Measurements from ENCODE around the gene PCSK2.

Gene PCSK2

GRCh38 chr20:17377231-17377630, 150.4 kb downstream of the PCSK2 start:
- Histone ChIP-seq H3K4me1 (ENCODE audit: control insufficient read depth, insufficient read depth, low read length) (no peaks in the 10 kb centered on the region), H3K4me3 (ENCODE audit: low read length) (no peak overlapping the region), H3K9ac (ENCODE audit: low read depth, low read length) (no peak overlapping the region), H3K36me3 (ENCODE audit: insufficient read depth, low read length) (no peaks in the 10 kb centered on the region), H3K4me2 (ENCODE audit: low read length) (no peak overlapping the region), H3K9me3 (replicated peaks; ENCODE audit: low read length) (no peaks in the 10 kb centered on the region), H3K27me3 (ENCODE audit: control insufficient read depth, insufficient read depth, low read length) (no peaks in the 10 kb centered on the region)

GRCh38 chr20:17379651-17380050, 152.8 kb downstream of the PCSK2 start:
- Histone ChIP-seq H3K27me3 (ENCODE audit: control insufficient read depth, insufficient read depth, low read length) (no peaks in the 10 kb centered on the region), H3K36me3 (ENCODE audit: insufficient read depth, low read length) (no peaks in the 10 kb centered on the region), H3K4me2 (ENCODE audit: low read length) (no peak overlapping the region), H3K9me3 (replicated peaks; ENCODE audit: low read length) (no peaks in the 10 kb centered on the region), H3K9ac (ENCODE audit: low read depth, low read length) (no peak overlapping the region), H3K4me1 (ENCODE audit: control insufficient read depth, insufficient read depth, low read length) (no peaks in the 10 kb centered on the region), H3K4me3 (ENCODE audit: low read length) (no peak overlapping the region)

- no peak overlapping the region for H3K4me2 ChIP-seq (ENCODE audit: low read length)
- no peak overlapping the region for H3K9ac ChIP-seq (ENCODE audit: low read depth, low read length)
- no peak overlapping the region for H3K4me3 ChIP-seq (ENCODE audit: low read length)
- no peaks in the 10 kb centered on the region for H3K27me3 ChIP-seq (ENCODE audit: control insufficient read depth, insufficient read depth, low read length)
- H3K36me3 ChIP-seq (ENCODE audit: insufficient read depth, low read length), result no peaks in the 10 kb centered on the region
- no peaks in the 10 kb centered on the region for H3K4me1 ChIP-seq (ENCODE audit: control insufficient read depth, insufficient read depth, low read length)
- H3K9me3 ChIP-seq (replicated peaks; ENCODE audit: low read length), result no peaks in the 10 kb centered on the region
Observed at GRCh38 chr20:17380801-17381200, 154.0 kb downstream of the PCSK2 start.

GRCh38 chr20:17381724-17382123, 154.9 kb downstream of the PCSK2 start:
- no peak overlapping the region for H3K9ac ChIP-seq (ENCODE audit: low read depth, low read length)
- H3K27me3 ChIP-seq (ENCODE audit: control insufficient read depth, insufficient read depth, low read length), result no peaks in the 10 kb centered on the region
- H3K4me2 ChIP-seq (ENCODE audit: low read length), result no peak overlapping the region
- no peaks in the 10 kb centered on the region for H3K4me1 ChIP-seq (ENCODE audit: control insufficient read depth, insufficient read depth, low read length)
- no peaks in the 10 kb centered on the region for H3K36me3 ChIP-seq (ENCODE audit: insufficient read depth, low read length)
- H3K4me3 ChIP-seq (ENCODE audit: low read length), result no peak overlapping the region
- H3K9me3 ChIP-seq (replicated peaks; ENCODE audit: low read length), result no peaks in the 10 kb centered on the region

GRCh38 chr20:17385798-17386197, 159.0 kb downstream of the PCSK2 start:
- Histone ChIP-seq H3K4me3 (ENCODE audit: low read length) (no peak overlapping the region), H3K4me2 (ENCODE audit: low read length) (no peak overlapping the region), H3K9ac (ENCODE audit: low read depth, low read length) (no peak overlapping the region), H3K4me1 (ENCODE audit: control insufficient read depth, insufficient read depth, low read length) (no peaks in the 10 kb centered on the region), H3K9me3 (replicated peaks; ENCODE audit: low read length) (no peaks in the 10 kb centered on the region), H3K27me3 (ENCODE audit: control insufficient read depth, insufficient read depth, low read length) (no peaks in the 10 kb centered on the region), H3K36me3 (ENCODE audit: insufficient read depth, low read length) (no peaks in the 10 kb centered on the region)

GRCh38 chr20:17390655-17391054, 163.8 kb downstream of the PCSK2 start:
- Histone ChIP-seq H3K27me3 (ENCODE audit: control insufficient read depth, insufficient read depth, low read length) (no peaks in the 10 kb centered on the region), H3K4me1 (ENCODE audit: control insufficient read depth, insufficient read depth, low read length) (no peaks in the 10 kb centered on the region), H3K36me3 (ENCODE audit: insufficient read depth, low read length) (no peaks in the 10 kb centered on the region), H3K4me2 (ENCODE audit: low read length) (no peak overlapping the region), H3K9me3 (replicated peaks; ENCODE audit: low read length) (no peaks in the 10 kb centered on the region), H3K4me3 (ENCODE audit: low read length) (no peak overlapping the region), H3K9ac (ENCODE audit: low read depth, low read length) (no peak overlapping the region)

- Histone ChIP-seq H3K36me3 (ENCODE audit: insufficient read depth, low read length) (no peaks in the 10 kb centered on the region), H3K9ac (ENCODE audit: low read depth, low read length) (no peak overlapping the region), H3K27me3 (ENCODE audit: control insufficient read depth, insufficient read depth, low read length) (no peaks in the 10 kb centered on the region), H3K4me1 (ENCODE audit: control insufficient read depth, insufficient read depth, low read length) (no peaks in the 10 kb centered on the region), H3K4me3 (ENCODE audit: low read length) (no peak overlapping the region), H3K9me3 (replicated peaks; ENCODE audit: low read length) (no peaks in the 10 kb centered on the region), H3K4me2 (ENCODE audit: low read length) (no peak overlapping the region)
Observed at GRCh38 chr20:17391127-17391771, 164.4 kb downstream of the PCSK2 start.

GRCh38 chr20:17394411-17394810, 167.6 kb downstream of the PCSK2 start:
- no peaks in the 10 kb centered on the region for H3K4me1 ChIP-seq (ENCODE audit: control insufficient read depth, insufficient read depth, low read length)
- no peaks in the 10 kb centered on the region for H3K36me3 ChIP-seq (ENCODE audit: insufficient read depth, low read length)
- H3K9ac ChIP-seq (ENCODE audit: low read depth, low read length), result no peak overlapping the region
- no peaks in the 10 kb centered on the region for H3K27me3 ChIP-seq (ENCODE audit: control insufficient read depth, insufficient read depth, low read length)
- no peaks in the 10 kb centered on the region for H3K9me3 ChIP-seq (replicated peaks; ENCODE audit: low read length)
- no peak overlapping the region for H3K4me2 ChIP-seq (ENCODE audit: low read length)
- H3K4me3 ChIP-seq (ENCODE audit: low read length), result no peak overlapping the region

GRCh38 chr20:17395729-17396128, 168.9 kb downstream of the PCSK2 start:
- no peaks in the 10 kb centered on the region for H3K9me3 ChIP-seq (replicated peaks; ENCODE audit: low read length)
- H3K4me1 ChIP-seq (ENCODE audit: control insufficient read depth, insufficient read depth, low read length), result no peaks in the 10 kb centered on the region
- H3K4me2 ChIP-seq (ENCODE audit: low read length), result no peak overlapping the region
- no peaks in the 10 kb centered on the region for H3K36me3 ChIP-seq (ENCODE audit: insufficient read depth, low read length)
- no peak overlapping the region for H3K4me3 ChIP-seq (ENCODE audit: low read length)
- H3K27me3 ChIP-seq (ENCODE audit: control insufficient read depth, insufficient read depth, low read length), result no peaks in the 10 kb centered on the region
- H3K9ac ChIP-seq (ENCODE audit: low read depth, low read length), result no peak overlapping the region

GRCh38 chr20:17399303-17399985, 172.6 kb downstream of the PCSK2 start:
- H3K4me3 ChIP-seq (ENCODE audit: low read length), result no peak overlapping the region
- H3K4me2 ChIP-seq (ENCODE audit: low read length), result no peak overlapping the region
- no peaks in the 10 kb centered on the region for H3K9me3 ChIP-seq (replicated peaks; ENCODE audit: low read length)
- no peaks in the 10 kb centered on the region for H3K4me1 ChIP-seq (ENCODE audit: control insufficient read depth, insufficient read depth, low read length)
- H3K9ac ChIP-seq (ENCODE audit: low read depth, low read length), result no peak overlapping the region
- peaks cover 11% of the 10 kb centered on the region for H3K27me3 ChIP-seq (ENCODE audit: control insufficient read depth, insufficient read depth, low read length)
- H3K36me3 ChIP-seq (ENCODE audit: insufficient read depth, low read length), result no peaks in the 10 kb centered on the region

GRCh38 chr20:17403461-17403860, 176.6 kb downstream of the PCSK2 start:
- Histone ChIP-seq H3K27me3 (ENCODE audit: control insufficient read depth, insufficient read depth, low read length) (peaks cover 33% of the 10 kb centered on the region), H3K9ac (ENCODE audit: low read depth, low read length) (no peak overlapping the region), H3K9me3 (replicated peaks; ENCODE audit: low read length) (no peaks in the 10 kb centered on the region), H3K4me2 (ENCODE audit: low read length) (no peak overlapping the region), H3K4me1 (ENCODE audit: control insufficient read depth, insufficient read depth, low read length) (no peaks in the 10 kb centered on the region), H3K4me3 (ENCODE audit: low read length) (no peak overlapping the region), H3K36me3 (ENCODE audit: insufficient read depth, low read length) (no peaks in the 10 kb centered on the region)

- H3K36me3 ChIP-seq (ENCODE audit: insufficient read depth, low read length), result no peaks in the 10 kb centered on the region
- peaks cover 37% of the 10 kb centered on the region for H3K27me3 ChIP-seq (ENCODE audit: control insufficient read depth, insufficient read depth, low read length)
- no peaks in the 10 kb centered on the region for H3K4me1 ChIP-seq (ENCODE audit: control insufficient read depth, insufficient read depth, low read length)
- H3K4me2 ChIP-seq (ENCODE audit: low read length), result no peak overlapping the region
- no peaks in the 10 kb centered on the region for H3K9me3 ChIP-seq (replicated peaks; ENCODE audit: low read length)
- no peak overlapping the region for H3K9ac ChIP-seq (ENCODE audit: low read depth, low read length)
- no peak overlapping the region for H3K4me3 ChIP-seq (ENCODE audit: low read length)
Observed at GRCh38 chr20:17406051-17406590, 179.3 kb downstream of the PCSK2 start.
